K562 (cell line): ENCODE data around the gene POGZ. TPM values are rescaled to one million over a fixed set of nuclear protein-coding genes. Genes with fewer than 3 reads are reported as not detected.
A peak's percentile ranks its signal among the peaks of the same experiment; 100 is the strongest.

Experiments
- BHLHE40 ChIP-seq: IDR thresholded peaks from 2 replicates; pipeline ENCODE4 v1.6.1; 2011; ENCODE audit warnings: low read length, improper control_type of control experiment
- DPF2 ChIP-seq: fragments of 450-650 bp; IDR thresholded peaks from 2 replicates; pipeline ENCODE4 v1.6.1; 2016
- GTF2F1 ChIP-seq: IDR thresholded peaks from 2 replicates; pipeline ENCODE4 v1.6.1; 2011; ENCODE audit warnings: low read depth, low read length, improper control_type of control experiment
- HNRNPUL1 ChIP-seq: fragments of 200-400 bp; formaldehyde crosslinking; IDR thresholded peaks from 2 replicates; pipeline ENCODE4 v1.6.1; 2017; ENCODE audit warnings: low read length
- KAT2B ChIP-seq: IDR thresholded peaks from one replicate; pipeline ENCODE4 v1.6.1; 2012; ENCODE audit warnings: low read depth, mild to moderate bottlenecking, control low read depth, inconsistent platforms, low read length, moderate library complexity
- LEF1 ChIP-seq: fragments of 450-650 bp; IDR thresholded peaks from 2 replicates; pipeline ENCODE4 v1.6.1; 2016; ENCODE audit warnings: mild to moderate bottlenecking
- MEF2D ChIP-seq: conservative IDR thresholded peaks from 2 replicates; pipeline ENCODE4 v1.6.1; 2016; ENCODE audit warnings: low read depth, missing genetic modification characterization, missing compliant biosample characterization
- NELFE ChIP-seq: IDR thresholded peaks from 2 replicates; pipeline ENCODE4 v1.6.1; 2011; ENCODE audit warnings: mild to moderate bottlenecking; ENCODE audit not compliant: insufficient read depth, insufficient read length
- NFE2L1 ChIP-seq: fragments of 450-650 bp; IDR thresholded peaks from 2 replicates; pipeline ENCODE4 v1.6.1; 2016; ENCODE audit warnings: missing genetic modification characterization, low read depth, mild to moderate bottlenecking, missing compliant biosample characterization, moderate library complexity, borderline replicate concordance
- NFIX ChIP-seq: fragments of 250-450 bp; sonication (Bioruptor Pico); IDR thresholded peaks from 2 replicates; pipeline ENCODE4 v1.4.0; 2020; ENCODE audit warnings: low read depth, mild to moderate bottlenecking, moderate library complexity
- PML ChIP-seq: IDR thresholded peaks from 2 replicates; pipeline ENCODE4 v1.6.1; 2012; ENCODE audit warnings: low read length, inconsistent platforms
- POLR2H ChIP-seq: IDR thresholded peaks from 2 replicates; pipeline ENCODE4 v1.6.1; 2016; ENCODE audit warnings: missing genetic modification characterization, low read depth, mild to moderate bottlenecking, control low read depth, missing compliant biosample characterization, moderate library complexity
- PRPF4 ChIP-seq: fragments of 200-400 bp; formaldehyde crosslinking; IDR thresholded peaks from one replicate; pipeline ENCODE4 v1.6.1; 2017; ENCODE audit warnings: low read length, low read depth, mild to moderate bottlenecking; ENCODE audit not compliant: insufficient read depth, poor library complexity, severe bottlenecking
- RBM25 ChIP-seq: fragments of 200-400 bp; formaldehyde crosslinking; IDR thresholded peaks from 2 replicates; pipeline ENCODE4 v1.6.1; 2018; ENCODE audit warnings: low read length, low read depth, moderate library complexity; ENCODE audit not compliant: severe bottlenecking
- RBM34 ChIP-seq: fragments of 200-400 bp; formaldehyde crosslinking; IDR thresholded peaks from 2 replicates; pipeline ENCODE4 v1.6.1; 2018; ENCODE audit warnings: low read length, borderline replicate concordance; ENCODE audit not compliant: insufficient read depth
- RCOR1 ChIP-seq, 2 experiments: IDR thresholded peaks; 2 replicates each; pipeline ENCODE4 v1.6.1; 2012; ENCODE audit warnings: low read depth in 2 of 2, low read length in 2 of 2, borderline replicate concordance in 1 of 2, improper control_type of control experiment in 1 of 2
- SMAD1 ChIP-seq: fragments of 150-350 bp; IDR thresholded peaks from 2 replicates; pipeline ENCODE4 v1.6.1; 2014; ENCODE audit warnings: low read length, low read depth; ENCODE audit not compliant: partially characterized antibody
- SNAPC5 ChIP-seq: fragments of 250-450 bp; sonication (Bioruptor Pico); IDR thresholded peaks from 2 replicates; pipeline ENCODE4 v1.8.0; 2021; ENCODE audit warnings: moderate library complexity, mild to moderate bottlenecking, inconsistent platforms
- TCF7L2 ChIP-seq: fragments of 150-350 bp; IDR thresholded peaks from 2 replicates; pipeline ENCODE4 v1.6.1; 2016; ENCODE audit warnings: low read depth, mild to moderate bottlenecking, low read length, moderate library complexity
- TEAD4 ChIP-seq, 2 experiments: sonication (generic) in 1 of 2; formaldehyde crosslinking in 1 of 2; IDR thresholded peaks; 2 replicates each; pipeline versions ENCODE4 v1.6.1 to v1.8.0; 2012 to 2022; ENCODE audit warnings: borderline replicate concordance in 1 of 2, inconsistent platforms in 1 of 2, low read length in 1 of 2, mild to moderate bottlenecking in 1 of 2, missing genetic modification reagents in 1 of 2
- XRCC3 ChIP-seq: fragments of 450-650 bp; IDR thresholded peaks from 2 replicates; pipeline ENCODE4 v1.6.1; 2017; ENCODE audit warnings: mild to moderate bottlenecking, moderate library complexity
- ZBTB7A ChIP-seq: IDR thresholded peaks from 2 replicates; pipeline ENCODE4 v1.6.1; 2011; ENCODE audit warnings: low read depth, mild to moderate bottlenecking, low read length, moderate library complexity, borderline replicate concordance; ENCODE audit not compliant: control insufficient read depth
- ZNF133 ChIP-seq: fragments of 250-450 bp; sonication (Bioruptor Pico); IDR thresholded peaks from 2 replicates; pipeline ENCODE4 v1.4.0; 2020; ENCODE audit warnings: mild to moderate bottlenecking
- ZNF583 ChIP-seq: fragments of 250-450 bp; sonication (Bioruptor Pico); IDR thresholded peaks from 2 replicates; pipeline ENCODE4 v1.4.0; 2020
- ZNF778 ChIP-seq: fragments of 450-650 bp; formaldehyde crosslinking; IDR thresholded peaks from 2 replicates; pipeline ENCODE4 v1.4.0; 2020; ENCODE audit warnings: mild to moderate bottlenecking, moderate library complexity
- ZNF785 ChIP-seq: fragments of 250-450 bp; sonication (Bioruptor Pico); IDR thresholded peaks from 2 replicates; pipeline ENCODE4 v1.4.0; 2020; ENCODE audit warnings: mild to moderate bottlenecking
- ZSCAN32 ChIP-seq: fragments of 450-650 bp; formaldehyde crosslinking; IDR thresholded peaks from 2 replicates; pipeline ENCODE4 v1.4.0; 2020; ENCODE audit warnings: mild to moderate bottlenecking, moderate library complexity
- polyA plus RNA-seq, 8 experiments: library from polyadenylated mRNA; depleted of rRNA in 4 of 8; stranded (reverse) in 5 of 8; unstranded in 3 of 8; fragments of >200 nt; fragmentation: Nextera tagmentation in 2 of 8; fragmentation: Illumina TruSeq in 1 of 8; extraction: Ambion mirVana in 2 of 8; extraction: Trizol in 1 of 8; gene quantifications; 2 replicates each; pipeline versions ENCODE4 v1.2.1 to v1.2.3, GENCODE V29; 2011 to 2014; ENCODE audit warnings: inconsistent platforms in 1 of 8, missing spikeins in 1 of 8
- total RNA-seq, 7 experiments: library from RNA; depleted of rRNA in 6 of 7; stranded (reverse); fragments of >200 nt in 6 of 7; fragmentation: Illumina TruSeq in 2 of 7; extraction: Trizol in 2 of 7; gene quantifications; 2 replicates each; pipeline versions ENCODE4 v1.2.1 to v1.2.3, GENCODE V29; 2011 to 2021; ENCODE audit warnings: low replicate concordance in 1 of 7
- TF ChIP-seq, protein P1 (sequence below): IDR thresholded peaks from 2 replicates; pipeline ENCODE4 v1.6.1; 2016; ENCODE audit warnings: missing genetic modification characterization, missing compliant biosample characterization
- TF ChIP-seq, protein P2 (sequence below): fragments of 450-650 bp; formaldehyde crosslinking; conservative IDR thresholded peaks from 2 replicates; pipeline ENCODE4 v1.4.0; 2022; ENCODE audit warnings: mild to moderate bottlenecking, missing genetic modification characterization

The POGZ gene
- total and polyA plus RNA-seq, 9 of the 15 experiments (the other 6 are each of a cell fraction or from before 2014, with no cell fraction given): 9.4 to 40.6 (median 21.6) TPM

- TF ChIP-seq ZNF785 (CRISPR knock-in tag): no peak
- peak; percentile 63; the same call in 1 of the 2 replicates for TF ChIP-seq DPF2
- TF ChIP-seq, protein P1, sequence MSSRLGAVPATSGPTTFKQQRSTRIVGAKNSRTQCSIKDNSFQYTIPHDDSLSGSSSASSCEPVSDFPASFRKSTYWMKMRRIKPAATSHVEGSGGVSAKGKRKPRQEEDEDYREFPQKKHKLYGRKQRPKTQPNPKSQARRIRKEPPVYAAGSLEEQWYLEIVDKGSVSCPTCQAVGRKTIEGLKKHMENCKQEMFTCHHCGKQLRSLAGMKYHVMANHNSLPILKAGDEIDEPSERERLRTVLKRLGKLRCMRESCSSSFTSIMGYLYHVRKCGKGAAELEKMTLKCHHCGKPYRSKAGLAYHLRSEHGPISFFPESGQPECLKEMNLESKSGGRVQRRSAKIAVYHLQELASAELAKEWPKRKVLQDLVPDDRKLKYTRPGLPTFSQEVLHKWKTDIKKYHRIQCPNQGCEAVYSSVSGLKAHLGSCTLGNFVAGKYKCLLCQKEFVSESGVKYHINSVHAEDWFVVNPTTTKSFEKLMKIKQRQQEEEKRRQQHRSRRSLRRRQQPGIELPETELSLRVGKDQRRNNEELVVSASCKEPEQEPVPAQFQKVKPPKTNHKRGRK: no peak
- no peak for TF ChIP-seq NFIX (CRISPR knock-in tag)
- no peak for TF ChIP-seq NFE2L1 (tag)
- no peak for TF ChIP-seq TCF7L2
- peak; percentile 73; the same call in 1 of the 2 replicates for TF ChIP-seq LEF1
- no peak for TF ChIP-seq ZNF583 (CRISPR knock-in tag)
- no peak for TF ChIP-seq RBM34
- no peak for TF ChIP-seq PRPF4
- TF ChIP-seq SNAPC5: no peak
- TF ChIP-seq XRCC3: no peak
- TF ChIP-seq RCOR1 (IDR thresholded peaks at IDR 0.05; ENCODE audit: borderline replicate concordance in 1 of 2, low read depth in 2 of 2, low read length in 2 of 2): peak in 1 of 2 experiments; percentile 41; a peak in 1 of 4 replicates
- no peak for TF ChIP-seq HNRNPUL1
- no peak for TF ChIP-seq ZNF133 (CRISPR knock-in tag)
- TF ChIP-seq, protein P2, sequence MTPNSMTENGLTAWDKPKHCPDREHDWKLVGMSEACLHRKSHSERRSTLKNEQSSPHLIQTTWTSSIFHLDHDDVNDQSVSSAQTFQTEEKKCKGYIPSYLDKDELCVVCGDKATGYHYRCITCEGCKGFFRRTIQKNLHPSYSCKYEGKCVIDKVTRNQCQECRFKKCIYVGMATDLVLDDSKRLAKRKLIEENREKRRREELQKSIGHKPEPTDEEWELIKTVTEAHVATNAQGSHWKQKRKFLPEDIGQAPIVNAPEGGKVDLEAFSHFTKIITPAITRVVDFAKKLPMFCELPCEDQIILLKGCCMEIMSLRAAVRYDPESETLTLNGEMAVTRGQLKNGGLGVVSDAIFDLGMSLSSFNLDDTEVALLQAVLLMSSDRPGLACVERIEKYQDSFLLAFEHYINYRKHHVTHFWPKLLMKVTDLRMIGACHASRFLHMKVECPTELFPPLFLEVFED: no peak
- TF ChIP-seq ZSCAN32 (CRISPR knock-in tag): no peak
- TF ChIP-seq RBM25: no peak
- peak; percentile 90 for TF ChIP-seq BHLHE40
- no peak for TF ChIP-seq NELFE
- no peak for TF ChIP-seq SMAD1
- TF ChIP-seq ZBTB7A: no peak
- no peak for TF ChIP-seq PML
- no peak for TF ChIP-seq POLR2H (tag)
- no peak for TF ChIP-seq MEF2D (tag)
- no peak for TF ChIP-seq GTF2F1
- peak; percentile 80 for TF ChIP-seq TEAD4 (IDR thresholded peaks at IDR 0.05; ENCODE audit: low read length)
- TF ChIP-seq TEAD4 (CRISPR knock-in tag; IDR thresholded peaks at IDR 0.05; ENCODE audit: borderline replicate concordance): no peak
- no peak for TF ChIP-seq ZNF778 (CRISPR knock-in tag)
- TF ChIP-seq KAT2B: no peak
These were observed 35.5 kb upstream of the POGZ start (continued) for GRCh38 chr1:151494741-151495281.
